VCaP (cell line): Measurements from ENCODE around the gene PAGE2B.
"Not testable (repeated sequence)": the region's sequence is repeated elsewhere in the genome, so short reads cannot be mapped to it uniquely, and the experiment has no call there.

Source experiments
- H3K27ac ChIP-seq: fragments of 450-650 bp; 2 replicates; pipeline ENCODE4 v1.5.1; 2017
- CTCF ChIP-seq: fragments of 450-650 bp; conservative IDR thresholded peaks from 2 replicates; pipeline ENCODE4 v1.5.1; 2017; ENCODE audit warnings: mild to moderate bottlenecking, moderate library complexity

The PAGE2B gene

DNA sequence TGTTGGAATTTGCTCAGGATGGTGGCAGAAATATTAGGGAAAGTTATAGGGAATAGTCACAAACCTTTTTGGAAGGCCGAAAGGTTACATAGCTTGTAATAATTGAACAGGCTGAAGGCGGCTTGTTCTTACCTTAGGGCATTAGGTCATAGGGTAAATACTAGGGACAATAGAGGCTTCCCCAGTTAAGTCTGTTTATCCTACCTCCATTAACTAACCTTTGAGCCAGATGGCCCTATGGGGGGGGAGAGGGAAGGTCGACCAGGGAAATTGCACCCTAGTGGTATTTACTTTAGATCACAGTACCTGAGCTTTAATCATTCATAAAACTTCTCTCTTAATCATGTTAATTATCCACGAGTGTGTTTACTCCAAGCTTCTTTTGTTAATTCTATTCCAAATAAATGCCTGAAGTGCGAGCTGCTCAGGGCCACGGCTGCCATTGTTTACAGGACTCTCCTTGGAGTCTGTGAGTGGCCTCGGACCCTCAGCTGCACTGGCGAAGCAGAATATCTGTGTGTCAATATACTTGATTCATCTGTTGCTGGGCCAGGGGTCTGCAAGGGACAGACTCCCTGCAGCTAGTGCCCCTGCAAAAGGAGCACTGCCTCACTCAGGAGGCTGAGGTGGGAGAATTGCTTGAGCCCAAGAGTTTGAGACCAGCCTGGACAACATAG is 36.9 kb downstream of the PAGE2B start:
- no peak overlapping the region for H3K27ac ChIP-seq
- no peak for TF ChIP-seq CTCF

DNA sequence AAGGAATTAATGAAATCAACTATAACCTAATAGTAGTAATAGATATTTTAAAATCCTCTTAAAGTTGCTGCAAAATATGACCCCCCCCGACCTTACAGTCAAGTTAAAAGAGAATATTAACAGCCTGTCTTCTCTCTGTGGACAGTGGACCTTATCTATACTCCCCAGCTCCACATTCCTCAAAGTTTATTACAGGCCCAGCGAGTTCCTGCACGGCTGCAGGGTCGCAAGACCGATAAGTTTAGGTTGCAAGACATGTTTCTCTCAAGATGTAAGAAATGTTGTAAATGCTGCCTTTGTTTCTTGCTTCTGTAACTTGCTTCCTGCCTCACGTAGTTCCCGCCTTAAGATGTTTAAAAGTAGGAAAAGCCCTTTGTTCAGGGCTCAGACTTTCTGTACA is 41.8 kb downstream of the PAGE2B start:
- H3K27ac ChIP-seq = not testable (repeated sequence)

DNA sequence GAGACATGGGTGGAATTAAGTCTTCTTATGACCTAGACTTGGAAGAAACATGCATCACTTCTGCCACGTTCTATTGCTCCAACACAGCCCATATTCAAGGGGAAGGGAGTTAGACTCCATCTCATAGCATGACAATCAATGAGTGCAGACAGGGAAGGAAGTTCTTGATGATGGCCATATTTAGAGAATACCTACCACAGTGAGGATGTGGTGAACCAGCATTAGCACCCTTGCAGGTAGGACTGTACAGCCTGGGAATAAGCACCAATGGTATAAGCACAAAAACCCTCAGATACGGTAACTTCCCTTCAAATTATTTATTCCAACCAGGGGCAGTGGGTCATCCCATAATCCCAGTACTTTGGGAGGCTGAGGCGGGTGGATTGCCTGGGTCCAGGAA is 43.7 kb downstream of the PAGE2B start:
- H3K27ac ChIP-seq = no peak overlapping the region
- TF ChIP-seq CTCF = no peak

GRCh38 chrX:55119271-55119670 is 44.4 kb downstream of the PAGE2B start:
- no peak for TF ChIP-seq CTCF
- no peak overlapping the region for H3K27ac ChIP-seq

DNA sequence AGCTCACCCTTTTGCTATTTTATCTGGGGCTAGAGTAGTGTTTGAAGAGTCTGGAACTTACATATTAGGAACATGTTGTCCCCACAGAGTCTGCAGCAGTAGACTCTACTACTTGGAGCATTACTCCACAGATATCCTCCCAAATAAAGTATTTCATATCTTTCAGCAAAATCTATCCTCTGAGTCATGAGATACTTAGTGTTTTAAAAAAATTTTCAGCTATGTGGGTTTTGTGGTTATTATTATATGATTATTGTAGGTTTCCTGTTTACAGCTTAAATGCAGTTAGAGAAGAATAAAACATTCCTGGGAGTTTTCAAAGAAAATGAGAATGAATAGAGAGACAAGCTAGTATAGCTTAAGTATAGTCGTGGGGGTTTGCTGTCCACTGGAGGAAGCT is 44.9 kb downstream of the PAGE2B start:
- no peak for TF ChIP-seq CTCF

DNA sequence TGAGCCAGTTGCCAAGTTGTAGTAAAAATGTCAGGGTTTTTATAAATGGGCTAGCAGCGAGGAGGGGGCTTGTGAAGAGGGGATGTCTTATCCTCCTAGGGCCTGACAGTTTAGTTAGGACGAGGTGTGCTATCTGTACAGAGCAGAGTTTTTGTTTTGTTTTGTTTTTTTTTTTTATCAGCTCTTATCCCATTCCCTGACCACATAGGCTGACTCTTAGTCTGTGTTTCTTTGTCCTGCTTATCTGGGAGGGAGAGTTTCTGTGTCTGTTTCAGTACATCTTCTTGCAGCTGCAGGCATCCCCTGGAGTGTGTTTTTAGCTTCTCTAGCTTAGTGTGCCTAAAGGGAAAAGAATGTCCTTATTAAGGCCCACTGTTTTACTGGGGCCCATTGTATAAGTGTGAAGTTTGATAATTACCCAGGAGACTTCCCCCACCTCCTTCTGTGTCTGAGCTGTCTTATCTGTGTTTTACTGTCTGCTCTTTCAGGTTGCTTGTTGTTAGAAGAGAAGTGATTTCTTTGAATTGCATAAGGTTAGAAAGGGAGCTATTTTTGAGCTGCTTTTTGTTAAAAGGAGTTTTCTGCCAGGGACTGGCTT is 46.0 kb downstream of the PAGE2B start:
- no peak overlapping the region for H3K27ac ChIP-seq
- no peak for TF ChIP-seq CTCF

More for the DNA sequence above, 44.9 kb downstream of the PAGE2B start:
- H3K27ac ChIP-seq = no peak overlapping the region

- no peak overlapping the region for H3K27ac ChIP-seq
- no peak for TF ChIP-seq CTCF
Measured at GRCh38 chrX:55123900-55124299, 49.1 kb downstream of the PAGE2B start.

GRCh38 chrX:55127692-55128091 is 52.9 kb downstream of the PAGE2B start:
- no peak for TF ChIP-seq CTCF

More at GRCh38 chrX:55127692-55128091, 52.9 kb downstream of the PAGE2B start:
- no peak overlapping the region for H3K27ac ChIP-seq
